Gastroesophageal sphincter (tissue), 4 donors: ENCODE data around the gene KRTAP10-2. TPM values are rescaled to one million over a fixed set of nuclear protein-coding genes. Genes with fewer than 3 reads are reported as not detected.

Source experiments
- ATAC-seq: fragments of 150-250 bp; one replicate; pipeline ENCODE4 v1.9.1; 2016; ENCODE audit warnings: mild to moderate bottlenecking, moderate library complexity
- H3K27ac ChIP-seq, 4 donors: fragments of 200-600 bp; sonication (generic) in 3 of 4; 1 replicate in 3 of 4; 2 replicates in 1 of 4; pipeline ENCODE4 v1.5.1; 2016 to 2019
- H3K27me3 ChIP-seq: fragments of 200-600 bp; sonication (generic); one replicate; pipeline ENCODE4 v1.5.1; 2019
- H3K36me3 ChIP-seq, 2 donors: fragments of 200-600 bp; sonication (generic); one replicate each; pipeline ENCODE4 v1.5.1; 2019; ENCODE audit warnings: control low read depth in 1 of 2
- H3K4me1 ChIP-seq, 3 donors: fragments of 200-600 bp; sonication (generic); 1 replicate in 2 of 3; 2 replicates in 1 of 3; pipeline ENCODE4 v1.5.1; 2016 to 2019; ENCODE audit warnings: control low read depth in 2 of 3
- H3K4me3 ChIP-seq, 2 donors: fragments of 200-600 bp; sonication (generic); one replicate each; pipeline ENCODE4 v1.5.1; 2019; ENCODE audit warnings: mild to moderate bottlenecking in 1 of 2, moderate library complexity in 1 of 2
- H3K9me3 ChIP-seq, 3 donors: fragments of 200-600 bp; sonication (generic); one replicate each; pipeline ENCODE4 v1.5.1; 2017 to 2019; ENCODE audit warnings: control low read depth in 2 of 3
- CTCF ChIP-seq, 4 experiments: fragments of 200-600 bp in 2 of 4; fragments of 450-650 bp in 2 of 4; sonication (generic) in 1 of 4; IDR thresholded peaks; one replicate each; pipeline ENCODE4 v1.5.1; 2017 to 2019; ENCODE audit warnings: antibody characterized with exemption in 4 of 4, mild to moderate bottlenecking in 2 of 4, moderate library complexity in 2 of 4
- EP300 ChIP-seq: sonication (generic); formaldehyde crosslinking; IDR thresholded peaks from one replicate; pipeline ENCODE4 v1.6.1; 2017; ENCODE audit warnings: antibody characterized with exemption, mild to moderate bottlenecking
- POLR2A ChIP-seq, 2 donors: fragments of 450-650 bp; IDR thresholded peaks; one replicate each; pipeline ENCODE4 v1.6.1; 2017; ENCODE audit warnings: antibody characterized with exemption in 2 of 2, mild to moderate bottlenecking in 2 of 2, moderate library complexity in 1 of 2
- POLR2AphosphoS5 ChIP-seq: sonication (generic); formaldehyde crosslinking; IDR thresholded peaks from one replicate; pipeline ENCODE4 v1.6.1; 2017; ENCODE audit warnings: antibody characterized with exemption
- WGBS, 2 donors: methylation state at CpG; one replicate each; pipeline ENCODE4 v1.1.5; 2018; ENCODE audit warnings: low coverage in 1 of 2; 5-methylcytosine and 5-hydroxymethylcytosine counted together
- total RNA-seq, 4 donors: library from RNA; depleted of rRNA; stranded (reverse); fragments of >200 nt; gene quantifications; one replicate each; pipeline ENCODE4 v1.1.0, GENCODE V29; 2016

KRTAP10-2 gene
- total RNA-seq, 4 donors from 2014 or later, result not detected

- no peak for TF ChIP-seq EP300
- TF ChIP-seq CTCF (IDR thresholded peaks at IDR 0.05), result peak in 3 of 4 experiments; percentile 50 to 83 (median 75)
- no peak for TF ChIP-seq POLR2AphosphoS5
- no peak for TF ChIP-seq POLR2A (IDR thresholded peaks at IDR 0.05)
- H3K4me1 ChIP-seq, result peaks cover 0 to 9% (median 5%) of the 10 kb centered on the region in 3 donors
- WGBS, 2 donors, result 60% methylated on average over 1 of the region's 36 CpGs; no CpG with 5 or more reads in 1 of the 2 donors
- H3K9me3 ChIP-seq, result no peaks in the 10 kb centered on the region
- peak; percentile 27 for ATAC-seq
- no peak overlapping the region for H3K27ac ChIP-seq
- H3K4me3 ChIP-seq, result peak overlapping the region in 1 of 2 donors; percentile 2
- peaks cover 68% of the 10 kb centered on the region for H3K27me3 ChIP-seq
- no peaks in the 10 kb centered on the region for H3K36me3 ChIP-seq
These were observed 40.6 kb downstream of the KRTAP10-2 start for GRCh38 chr21:44510508-44511218.

- Histone ChIP-seq H3K36me3 (no peaks in the 10 kb centered on the region), H3K4me3 (no peak overlapping the region), H3K27ac (no peak overlapping the region), H3K9me3 (no peaks in the 10 kb centered on the region), H3K27me3 (peaks cover 68% of the 10 kb centered on the region), H3K4me1 (peaks cover 0 to 9% (median 5%) of the 10 kb centered on the region in 3 donors)
- WGBS, 2 donors, result 60% methylated on average over 4 of the region's 18 CpGs; no CpG with 5 or more reads in 1 of the 2 donors
- ATAC-seq, result no peak
- TF ChIP-seq POLR2A (IDR thresholded peaks at IDR 0.05) (no peak), CTCF (IDR thresholded peaks at IDR 0.05) (no peak), POLR2AphosphoS5 (no peak), EP300 (no peak)
These were observed 41.2 kb downstream of the KRTAP10-2 start for GRCh38 chr21:44510109-44510507.

- H3K4me3 ChIP-seq, result no peak overlapping the region
- TF ChIP-seq POLR2AphosphoS5, result no peak
- no peak for TF ChIP-seq EP300
- TF ChIP-seq POLR2A (IDR thresholded peaks at IDR 0.05), result no peak
- no peak for TF ChIP-seq CTCF (IDR thresholded peaks at IDR 0.05)
- no peak overlapping the region for H3K27ac ChIP-seq
- H3K4me1 ChIP-seq, result peaks cover 0 to 9% (median 5%) of the 10 kb centered on the region in 3 donors
- no peaks in the 10 kb centered on the region for H3K36me3 ChIP-seq
- H3K9me3 ChIP-seq, result no peaks in the 10 kb centered on the region
- 60 to 80% methylated on average over 1 to 9 of the region's 12 CpGs for WGBS, 2 donors
- ATAC-seq, result no peak
- peaks cover 68% of the 10 kb centered on the region for H3K27me3 ChIP-seq
These were observed 41.8 kb downstream of the KRTAP10-2 start for GRCh38 chr21:44509539-44509938.

- Histone ChIP-seq H3K36me3 (no peaks in the 10 kb centered on the region), H3K4me1 (peaks cover 0 to 9% (median 5%) of the 10 kb centered on the region in 3 donors), H3K27me3 (peaks cover 68% of the 10 kb centered on the region), H3K9me3 (no peaks in the 10 kb centered on the region), H3K4me3 (no peak overlapping the region), H3K27ac (no peak overlapping the region)
- TF ChIP-seq POLR2AphosphoS5 (no peak), EP300 (no peak), POLR2A (IDR thresholded peaks at IDR 0.05) (no peak), CTCF (IDR thresholded peaks at IDR 0.05) (no peak)
- no peak for ATAC-seq
- 80 to 81% methylated on average over 3 to 6 of the region's 30 CpGs for WGBS, 2 donors
These were observed 42.4 kb downstream of the KRTAP10-2 start for GRCh38 chr21:44508711-44509445.

- whole genome bisulfite sequencing, 2 donors, result 92 to 100% methylated on average over 2 to 7 of the region's 9 CpGs
- Histone ChIP-seq H3K27ac (no peak overlapping the region), H3K27me3 (peaks cover 72% of the 10 kb centered on the region), H3K4me3 (no peak overlapping the region), H3K9me3 (no peaks in the 10 kb centered on the region), H3K36me3 (no peaks in the 10 kb centered on the region), H3K4me1 (peaks cover 0 to 9% (median 5%) of the 10 kb centered on the region in 3 donors)
- no peak for ATAC-seq
- TF ChIP-seq EP300 (no peak), POLR2A (IDR thresholded peaks at IDR 0.05) (no peak)
These were observed 42.9 kb downstream of the KRTAP10-2 start for GRCh38 chr21:44508426-44508710.
